Dermis blood vessel endothelial cell (primary cell): ENCODE results near the gene EXTL1. TPM values are rescaled to one million over a fixed set of nuclear protein-coding genes. Genes with fewer than 3 reads are reported as not detected.
A peak's percentile ranks its signal among the peaks of the same experiment; 100 is the strongest.

ENCODE experiments used
- DNase-seq: peaks from one replicate; pipeline ENCODE4 v3.0.0; 2010
- total RNA-seq: library from RNA; depleted of rRNA; stranded (reverse); fragments of >200 nt; gene quantifications from 2 replicates; pipeline ENCODE4 v1.2.3, GENCODE V29; 2014

EXTL1 gene
- total RNA-seq, 1 donor from 2014 or later = not detected

- peak; percentile 100 for DNase-seq
These were observed 23.5 kb upstream of the EXTL1 start, which contains the start of gene PAFAH2 for GRCh38 chr1:25997828-25998761. Gene PAFAH2 (minus strand): TSS chr1:25998063. CDS start chr1:25990816, 7,247 bp downstream.

- no peak for DNase-seq
These were observed 22.4 kb upstream of the EXTL1 start for GRCh38 chr1:25999041-25999800.

GRCh38 chr1:26003262-26003661 is 18.3 kb upstream of the EXTL1 start:
- DNase-seq = no peak

GRCh38 chr1:26003756-26004155 is 17.8 kb upstream of the EXTL1 start:
- no peak for DNase-seq

GRCh38 chr1:26005434-26006105 is 16.0 kb upstream of the EXTL1 start:
- no peak for DNase-seq

GRCh38 chr1:26006710-26007109 is 14.9 kb upstream of the EXTL1 start:
- no peak for DNase-seq

GRCh38 chr1:26009796-26010447 is 11.7 kb upstream of the EXTL1 start:
- DNase-seq = peak; percentile 36

- DNase-seq = no peak
These were observed 10.8 kb upstream of the EXTL1 start for GRCh38 chr1:26010825-26011224.

- no peak for DNase-seq
These were observed 8.7 kb upstream of the EXTL1 start for GRCh38 chr1:26012864-26013263.

- DNase-seq = no peak
These were observed 7.4 kb upstream of the EXTL1 start for GRCh38 chr1:26014179-26014578.

- no peak for DNase-seq
These were observed 6.2 kb upstream of the EXTL1 start for GRCh38 chr1:26015358-26015757.

- no peak for DNase-seq
These were observed 5.2 kb upstream of the EXTL1 start for GRCh38 chr1:26016258-26016952.

GRCh38 chr1:26016953-26017545 is 4.5 kb upstream of the EXTL1 start:
- no peak for DNase-seq

- no peak for DNase-seq
These were observed 4.0 kb upstream of the EXTL1 start for GRCh38 chr1:26017606-26018005.

- DNase-seq = no peak
These were observed 1.8 kb upstream of the EXTL1 start for GRCh38 chr1:26019641-26020315.

GRCh38 chr1:26020330-26020768 is 1.2 kb upstream of the EXTL1 start:
- DNase-seq = no peak

GRCh38 chr1:26020941-26021646 is 481 bp upstream of the EXTL1 start:
- DNase-seq = no peak

GRCh38 chr1:26022404-26022779 is 817 bp downstream of the EXTL1 start:
- no peak for DNase-seq

GRCh38 chr1:26023009-26023408 is 1.4 kb downstream of the EXTL1 start:
- no peak for DNase-seq

GRCh38 chr1:26023826-26024225 is 2.3 kb downstream of the EXTL1 start:
- DNase-seq = no peak
